GM13976 (cell line): ENCODE data around the gene SASH1.

ENCODE experiments used
- DNase-seq: peaks from one replicate; pipeline ENCODE4 v3.0.0; 2012; ENCODE audit warnings: low spot score
- CTCF ChIP-seq: IDR thresholded peaks from 2 replicates; pipeline ENCODE4 v1.5.1; 2012; ENCODE audit warnings: borderline replicate concordance, mild to moderate bottlenecking; ENCODE audit not compliant: insufficient read depth; ENCODE audit errors: extremely low read depth, missing control alignments, control extremely low read depth
- in situ Hi-C: fragments of 300-500 bp; cut with MboI; formaldehyde crosslinking; loops from one replicate; pipeline ENCODE4 v1.12.0; 2022; ENCODE audit warnings: low sequenced_read_pairs, mixed read lengths, inconsistent platforms; ENCODE audit not compliant: unreplicated experiment

SASH1 gene

GRCh38 chr6:148494226-148494625 lies 151.6 kb downstream of the SASH1 start:
- TF ChIP-seq CTCF: no peak
- in situ Hi-C loops: no loop called here
- DNase-seq: no peak

- in situ Hi-C loops: no loop called here
- TF ChIP-seq CTCF: no peak
Measured at GRCh38 chr6:148495029-148495428, 152.4 kb downstream of the SASH1 start.

GRCh38 chr6:148497257-148497656 lies 154.6 kb downstream of the SASH1 start:
- TF ChIP-seq CTCF: no peak
- no peak for DNase-seq
- in situ Hi-C loops: no loop called here

More at GRCh38 chr6:148495029-148495428, 152.4 kb downstream of the SASH1 start:
- no peak for DNase-seq

- in situ Hi-C loops: no loop called here
- DNase-seq: no peak
- no peak for TF ChIP-seq CTCF
Measured at GRCh38 chr6:148497717-148498116, 155.1 kb downstream of the SASH1 start.

- DNase-seq: no peak
- in situ Hi-C loops: no loop called here
- TF ChIP-seq CTCF: no peak
Measured at GRCh38 chr6:148500402-148500801, 157.8 kb downstream of the SASH1 start.

- TF ChIP-seq CTCF: no peak
- in situ Hi-C loops: no loop called here
- DNase-seq: no peak
Measured at GRCh38 chr6:148501178-148501590, 158.5 kb downstream of the SASH1 start.
